Fibroblast of the aortic adventitia (primary cell): ENCODE data around the gene TRIM51. TPM values are rescaled to one million over a fixed set of nuclear protein-coding genes. Genes with fewer than 3 reads are reported as not detected.

ENCODE experiments used
- DNase-seq: peaks from one replicate; pipeline ENCODE4 v3.0.0-alpha.2; 2010; ENCODE audit warnings: low read depth
- H3K4me3 ChIP-seq: 2 replicates; pipeline ENCODE4 v1.5.1; 2011; ENCODE audit warnings: low read depth, mild to moderate bottlenecking, control low read depth, low read length, moderate library complexity
- small RNA-seq: library from RNA; depleted of rRNA; stranded (forward); fragments of <200 nt; gene quantifications from one replicate; pipeline ENCODE3, GENCODE V24; 2012
- total RNA-seq: library from RNA; depleted of rRNA; stranded (reverse); fragments of >200 nt; gene quantifications from 2 replicates; pipeline ENCODE4 v1.2.3, GENCODE V29; 2012; ENCODE audit warnings: low replicate concordance
- TF ChIP-seq, protein P1 (sequence below): IDR thresholded peaks from 2 replicates; pipeline ENCODE4 v1.5.1; 2011; ENCODE audit warnings: mild to moderate bottlenecking, low read length, control low read depth, inconsistent platforms; ENCODE audit not compliant: insufficient read depth

Gene TRIM51
- total RNA-seq, 1 donor, result not detected

- H3K4me3 ChIP-seq, result no peak overlapping the region
- TF ChIP-seq, protein P1, sequence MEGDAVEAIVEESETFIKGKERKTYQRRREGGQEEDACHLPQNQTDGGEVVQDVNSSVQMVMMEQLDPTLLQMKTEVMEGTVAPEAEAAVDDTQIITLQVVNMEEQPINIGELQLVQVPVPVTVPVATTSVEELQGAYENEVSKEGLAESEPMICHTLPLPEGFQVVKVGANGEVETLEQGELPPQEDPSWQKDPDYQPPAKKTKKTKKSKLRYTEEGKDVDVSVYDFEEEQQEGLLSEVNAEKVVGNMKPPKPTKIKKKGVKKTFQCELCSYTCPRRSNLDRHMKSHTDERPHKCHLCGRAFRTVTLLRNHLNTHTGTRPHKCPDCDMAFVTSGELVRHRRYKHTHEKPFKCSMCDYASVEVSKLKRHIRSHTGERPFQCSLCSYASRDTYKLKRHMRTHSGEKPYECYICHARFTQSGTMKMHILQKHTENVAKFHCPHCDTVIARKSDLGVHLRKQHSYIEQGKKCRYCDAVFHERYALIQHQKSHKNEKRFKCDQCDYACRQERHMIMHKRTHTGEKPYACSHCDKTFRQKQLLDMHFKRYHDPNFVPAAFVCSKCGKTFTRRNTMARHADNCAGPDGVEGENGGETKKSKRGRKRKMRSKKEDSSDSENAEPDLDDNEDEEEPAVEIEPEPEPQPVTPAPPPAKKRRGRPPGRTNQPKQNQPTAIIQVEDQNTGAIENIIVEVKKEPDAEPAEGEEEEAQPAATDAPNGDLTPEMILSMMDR, result no peak
- DNase-seq, result no peak
These were observed 12.1 kb downstream of the TRIM51 start for GRCh38 chr11:55895216-55895615.

DNA sequence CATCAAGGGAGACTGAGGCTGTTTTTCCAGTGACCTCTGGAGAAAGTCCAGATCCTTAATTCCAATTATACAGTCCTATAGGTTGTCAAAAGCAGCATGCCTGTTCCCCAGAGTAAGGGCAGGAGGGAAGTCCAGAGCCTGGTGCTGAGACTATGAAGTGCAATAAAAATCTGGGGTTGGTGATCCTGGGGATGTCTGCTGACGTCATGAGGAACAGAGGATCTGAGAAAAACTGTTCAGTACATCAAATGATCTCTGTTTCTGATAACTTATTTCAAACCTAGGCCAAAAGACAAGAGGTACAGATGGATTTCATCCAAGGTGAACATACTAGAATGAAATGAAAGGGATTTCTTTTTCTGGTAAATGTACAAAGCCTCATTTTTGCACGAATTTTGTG lies 19.2 kb downstream of the TRIM51 start:
- TF ChIP-seq, protein P1, result no peak
- no peak overlapping the region for H3K4me3 ChIP-seq
- DNase-seq, result no peak

DNA sequence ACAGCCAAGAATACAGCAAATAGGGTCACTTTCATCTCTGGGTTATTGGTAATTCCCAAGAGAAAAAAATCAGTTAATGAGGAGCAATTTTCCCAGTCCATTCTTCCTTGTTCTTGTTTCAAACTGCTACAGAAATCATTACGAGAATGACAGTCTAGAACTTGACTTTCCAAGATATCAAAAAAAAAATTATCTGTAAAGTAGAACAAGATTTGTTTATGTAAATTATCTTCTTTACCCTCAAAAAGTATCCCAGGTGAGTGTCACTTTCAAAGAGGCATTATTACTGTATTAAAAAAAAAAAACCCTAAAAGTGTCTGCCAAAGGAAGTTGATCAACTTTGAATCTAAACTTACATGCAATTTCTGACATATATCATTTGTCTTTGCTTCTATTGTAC lies 31.4 kb downstream of the TRIM51 start, which contains the start of gene OR5W2:
OR5W2 (minus strand) TSS at position 101 of the 400 bp plus-strand sequence; CDS start at position 101, 0 bp downstream.
- no peak for DNase-seq
- H3K4me3 ChIP-seq, result no peak within 1 kb of the TSS
- TF ChIP-seq, protein P1, result no peak

DNA sequence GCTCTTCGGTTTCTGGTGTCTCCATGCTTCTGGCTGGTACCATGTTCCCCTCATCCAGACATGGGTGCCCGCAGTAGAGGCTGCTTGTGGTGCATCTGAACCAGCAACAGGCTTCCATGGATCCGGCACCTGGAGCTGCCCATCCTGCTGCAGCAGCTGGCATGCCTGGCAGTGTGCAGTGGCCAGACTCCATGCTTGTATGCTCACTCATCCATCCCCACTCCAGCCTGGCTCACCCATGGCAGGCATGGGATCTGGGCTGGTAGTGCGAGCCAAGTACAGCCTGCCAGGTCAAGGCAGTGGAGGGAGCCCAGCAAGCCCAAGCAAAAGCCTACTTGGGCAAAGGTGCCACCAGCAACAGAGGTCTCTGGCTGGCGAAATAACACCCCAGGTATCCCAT lies 37.4 kb downstream of the TRIM51 start:
- H3K4me3 ChIP-seq, result no peak overlapping the region
- DNase-seq, result no peak
- TF ChIP-seq, protein P1, result no peak

GRCh38 chr11:55936300-55936699 lies 53.2 kb downstream of the TRIM51 start, which contains the start of gene OR5I1:
Gene OR5I1 (minus strand): TSS chr11:55936400. CDS start chr11:55936400, 0 bp downstream.
- H3K4me3 ChIP-seq, result no peak within 1 kb of the TSS
- TF ChIP-seq, protein P1, result no peak
- DNase-seq, result no peak

Small RNA genes lying within 50 kb of the gene (small RNA-seq; reads per million reads assigned to genes)
- gene AC036111.3, result not detected

Other genes with a start within 250 kb of the TRIM51 start
- gene OR4P4, start 248.2 kb upstream of the TRIM51 start, total RNA-seq, result not detected in 2 replicates
- not detected in 2 replicates for gene OR4S2, start 235.0 kb upstream of the TRIM51 start, total RNA-seq
- not detected in 2 replicates for gene OR4C6, start 221.1 kb upstream of the TRIM51 start, total RNA-seq
- gene OR5D13, start 109.9 kb upstream of the TRIM51 start, total RNA-seq, result not detected in 2 replicates
- gene OR5D14, start 87.7 kb upstream of the TRIM51 start, total RNA-seq, result not detected in 2 replicates
- gene OR5L1, start 71.9 kb upstream of the TRIM51 start, total RNA-seq, result not detected in 2 replicates
- not detected in 2 replicates for gene OR5D18, start 63.7 kb upstream of the TRIM51 start, total RNA-seq
- not detected in 2 replicates for gene OR5L2, start 56.1 kb upstream of the TRIM51 start, total RNA-seq
- gene OR5D16, start 44.5 kb upstream of the TRIM51 start, total RNA-seq, result not detected in 2 replicates
- gene OR5W2, start 31.3 kb downstream of the TRIM51 start, total RNA-seq, result not detected in 2 replicates
- not detected in 2 replicates for gene OR5I1, start 53.1 kb downstream of the TRIM51 start, total RNA-seq
- gene OR10AG1, start 86.6 kb downstream of the TRIM51 start, total RNA-seq, result not detected in 2 replicates
- gene OR5F1, start 111.3 kb downstream of the TRIM51 start, total RNA-seq, result not detected in 2 replicates
- gene OR5AS1, start 144.4 kb downstream of the TRIM51 start, total RNA-seq, result not detected in 2 replicates
- gene OR8I2, start 210.0 kb downstream of the TRIM51 start, total RNA-seq, result not detected in 2 replicates
- not detected in 2 replicates for gene OR8H2, start 220.4 kb downstream of the TRIM51 start, total RNA-seq
- not detected in 2 replicates for gene OR8H3, start 239.1 kb downstream of the TRIM51 start, total RNA-seq